GM12891 (cell line): Measurements from ENCODE around the gene PEAK1.
A peak's percentile ranks its signal among the peaks of the same experiment; 100 is the strongest.

Experiments
- DNase-seq: peaks from one replicate; pipeline ENCODE4 v3.0.0; 2011; ENCODE audit warnings: low spot score; ENCODE audit not compliant: insufficient read length
- FAIRE-seq: peaks from 2 replicates; lab custom pipeline; 2011; peaks lifted over from hg19 to GRCh38; lab: Jason Lieb, UNC
- PAX5 ChIP-seq: IDR thresholded peaks from 2 replicates; pipeline ENCODE4 v1.6.1; 2011; ENCODE audit warnings: low read length, moderate library complexity, mild to moderate bottlenecking; ENCODE audit not compliant: insufficient read depth, severe bottlenecking
- POLR2A ChIP-seq: IDR thresholded peaks from 2 replicates; pipeline ENCODE4 v1.6.1; 2011; ENCODE audit warnings: low read depth, low read length, control low read depth
- POLR2AphosphoS5 ChIP-seq: IDR thresholded peaks from 2 replicates; pipeline ENCODE4 v1.6.1; 2011; ENCODE audit warnings: low read depth, low read length, control low read depth
- POU2F2 ChIP-seq: IDR thresholded peaks from 2 replicates; pipeline ENCODE4 v1.6.1; 2011; ENCODE audit warnings: low read depth, mild to moderate bottlenecking, control low read depth, low read length, moderate library complexity
- SPI1 ChIP-seq: IDR thresholded peaks from 2 replicates; pipeline ENCODE4 v1.6.1; 2011; ENCODE audit warnings: low read depth, low read length, control low read depth
- TAF1 ChIP-seq: IDR thresholded peaks from 2 replicates; pipeline ENCODE4 v1.6.1; 2011; ENCODE audit warnings: low read depth, low read length, control low read depth

PEAK1 gene

DNA sequence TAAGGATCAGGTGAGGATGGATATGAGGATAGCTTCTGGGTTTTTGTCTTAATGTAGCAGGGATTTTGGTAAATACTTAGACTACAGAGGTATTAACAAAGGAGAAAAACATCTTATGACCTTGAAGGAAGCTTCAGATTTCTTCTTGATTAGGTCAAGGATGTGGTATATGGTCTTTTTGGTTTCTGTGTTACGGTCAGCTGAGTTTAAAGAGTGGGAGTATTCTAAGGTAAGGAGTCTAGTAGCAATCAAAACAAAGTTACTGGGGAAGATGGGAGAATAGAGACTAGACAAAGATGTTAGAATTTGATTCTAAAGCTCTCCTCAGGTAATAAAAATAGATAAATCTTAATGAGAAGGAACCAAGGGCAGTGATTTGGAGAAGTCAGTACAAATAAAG is 7.0 kb upstream of the PEAK1 start:
- TF ChIP-seq PAX5 (peak; percentile 60), POU2F2 (no peak)
- FAIRE-seq (peak; percentile 23), DNase-seq (no peak)

DNA sequence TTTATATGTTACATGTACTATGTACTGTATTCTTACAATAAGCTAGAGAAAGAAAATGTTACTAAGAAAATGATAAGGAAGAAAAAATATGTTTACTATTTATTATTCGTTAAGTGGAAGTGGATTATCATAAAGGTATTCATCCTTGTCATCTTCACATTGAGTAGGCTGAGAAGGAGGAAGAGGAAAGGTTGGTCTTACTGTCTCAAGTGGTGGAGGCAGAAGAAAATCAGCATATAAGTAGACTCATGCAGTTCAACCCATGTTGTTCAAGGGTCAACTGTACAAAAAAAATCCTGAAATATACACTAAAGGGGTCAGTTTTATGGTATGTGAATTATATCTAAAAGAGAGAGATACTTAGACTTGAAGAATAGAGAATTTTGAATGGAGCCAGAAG is 6.5 kb upstream of the PEAK1 start:
- FAIRE-seq (no peak), DNase-seq (no peak)
- no peak for TF ChIP-seq POLR2AphosphoS5
- no peak for TF ChIP-seq PAX5
- no peak for TF ChIP-seq SPI1
- no peak for TF ChIP-seq TAF1
- no peak for TF ChIP-seq POLR2A
- TF ChIP-seq POU2F2 = no peak

DNA sequence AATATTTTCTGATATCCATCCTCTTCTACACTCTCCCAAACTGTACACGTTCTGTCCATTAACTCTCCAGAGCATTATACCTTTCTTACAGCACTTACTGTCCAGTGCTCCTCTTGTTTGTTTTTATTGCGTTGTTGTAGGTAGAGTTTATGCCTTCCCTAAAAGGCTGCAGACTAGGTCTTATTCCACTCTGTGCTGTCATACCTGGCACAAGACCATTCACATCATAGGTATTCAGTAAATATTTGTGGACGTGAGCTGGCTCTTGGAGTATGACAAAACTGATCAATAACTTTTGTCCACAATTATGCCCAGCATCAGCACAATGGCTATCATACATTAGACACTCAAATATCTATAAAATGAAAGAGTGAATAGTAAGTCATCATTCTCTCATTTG is 5.2 kb upstream of the PEAK1 start:
- no peak for DNase-seq
- FAIRE-seq = no peak
- TF ChIP-seq PAX5 = no peak
- no peak for TF ChIP-seq TAF1
- no peak for TF ChIP-seq POLR2A
- no peak for TF ChIP-seq SPI1
- TF ChIP-seq POLR2AphosphoS5 = no peak

DNA sequence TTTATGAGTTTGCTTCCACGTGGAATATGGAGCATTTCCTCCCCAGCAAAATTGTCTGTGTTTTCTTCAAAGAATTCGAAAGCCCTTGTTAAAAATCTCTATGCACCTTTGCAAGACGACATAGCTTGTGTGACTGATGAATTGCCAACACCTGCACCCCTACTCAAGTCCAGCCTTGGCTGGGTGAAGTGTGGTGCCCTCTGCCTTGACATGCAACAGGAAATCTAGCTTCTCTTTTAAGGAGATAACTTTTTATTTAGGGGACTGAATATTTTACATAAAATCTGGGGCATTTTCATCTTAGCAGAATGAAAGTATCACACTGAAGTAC is 1.4 kb upstream of the PEAK1 start:
- no peak for TF ChIP-seq PAX5
- no peak for TF ChIP-seq SPI1
- no peak for TF ChIP-seq POLR2A
- TF ChIP-seq POLR2AphosphoS5 = no peak
- no peak for TF ChIP-seq POU2F2
- no peak for TF ChIP-seq TAF1
- DNase-seq (no peak), FAIRE-seq (peak; percentile 76)

DNA sequence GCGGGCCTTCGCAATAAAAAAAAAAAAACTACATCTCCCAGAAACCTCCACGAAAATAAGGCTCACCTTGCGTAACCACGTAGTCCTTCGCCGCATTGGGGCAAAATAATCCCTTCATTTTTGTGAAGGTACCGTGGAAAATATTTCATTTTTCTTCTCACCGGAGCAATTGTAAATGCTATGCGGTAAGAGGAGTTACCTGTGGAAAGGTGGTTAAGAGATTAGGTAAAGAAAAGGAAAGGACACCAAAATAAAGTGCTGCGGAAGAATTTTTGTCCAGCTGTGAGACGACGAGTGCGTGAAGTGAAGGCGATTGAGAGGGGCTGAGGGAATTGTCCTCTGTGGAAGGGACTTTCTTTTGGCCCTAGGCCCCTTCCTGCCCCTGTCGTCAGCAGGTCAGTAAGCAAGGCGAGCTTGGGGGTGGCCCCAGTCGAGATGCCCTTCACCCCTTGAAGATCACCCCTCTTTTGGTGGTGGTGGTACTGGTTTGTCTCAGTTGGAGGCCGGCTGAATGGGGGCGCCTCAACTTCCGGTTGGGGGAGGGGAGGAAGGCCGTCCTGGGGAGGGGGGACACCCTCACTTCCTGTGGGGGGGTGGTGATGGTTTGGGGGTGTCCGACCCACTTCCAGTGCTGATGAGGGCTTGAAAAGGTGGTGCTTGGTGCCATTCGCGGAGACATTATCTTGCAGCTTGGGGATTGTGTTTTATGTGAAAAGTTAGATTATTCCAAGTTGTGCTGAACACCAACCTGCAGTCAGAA is 886 bp upstream of the PEAK1 start, which contains the start of gene HMG20A:
TSS of gene HMG20A (plus strand) at position 279 of the 760 bp plus-strand sequence. CDS start 37,520 bp downstream, outside the sequence.
- FAIRE-seq (peak; percentile 9), DNase-seq (peak; percentile 30)
- TF ChIP-seq TAF1 (peak; percentile 81), SPI1 (no peak), POLR2A (peak; percentile 83), POLR2AphosphoS5 (peak; percentile 77), POU2F2 (no peak; the same call in 1 of the 2 replicates), PAX5 (no peak)

DNA sequence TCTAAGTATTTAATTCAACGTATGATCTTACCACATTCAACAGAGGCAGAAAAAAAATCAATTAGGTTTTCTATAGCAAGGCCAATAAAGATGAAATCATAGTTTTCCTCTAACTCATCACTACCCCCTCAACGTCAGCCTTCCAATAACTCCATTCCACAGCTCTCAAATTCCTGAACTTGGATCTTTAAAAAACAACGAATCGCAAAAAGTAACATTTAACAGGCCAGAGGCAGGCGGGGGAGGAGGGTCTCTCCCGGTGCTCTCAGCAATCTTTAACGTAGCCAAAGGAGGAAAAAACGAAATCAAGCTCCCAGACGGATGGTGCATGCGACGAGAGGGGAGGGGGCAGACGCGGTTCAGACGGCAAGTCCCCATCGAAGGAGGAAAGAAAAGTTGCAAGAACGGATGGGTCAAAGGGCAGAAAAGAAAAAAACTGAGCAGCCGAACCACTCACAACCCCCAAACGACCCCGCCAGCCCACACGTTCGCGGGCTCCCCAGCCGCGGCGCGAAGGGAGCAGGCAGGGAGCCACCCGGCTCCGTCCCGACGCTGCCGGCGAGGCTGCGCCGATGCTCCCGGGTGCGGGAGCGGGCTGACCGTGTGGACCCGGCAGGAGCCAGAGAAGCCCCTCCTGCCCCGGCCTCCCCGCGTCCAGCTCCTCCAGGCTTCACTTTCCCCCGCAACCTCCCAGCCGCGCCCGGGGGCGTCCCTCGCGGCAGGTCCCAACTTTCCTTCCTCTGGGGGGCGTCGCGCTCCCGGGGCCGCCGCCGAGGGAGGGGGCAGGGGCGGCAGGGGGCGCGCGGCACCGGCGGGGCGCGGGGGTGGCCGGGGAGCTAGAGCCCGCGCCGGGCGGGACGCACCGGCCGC is 703 bp downstream of the PEAK1 start:
- FAIRE-seq (peak; percentile 70), DNase-seq (peak; percentile 28)
- TF ChIP-seq SPI1 (no peak), POLR2A (no peak), TAF1 (no peak), POLR2AphosphoS5 (no peak), POU2F2 (no peak), PAX5 (no peak)

DNA sequence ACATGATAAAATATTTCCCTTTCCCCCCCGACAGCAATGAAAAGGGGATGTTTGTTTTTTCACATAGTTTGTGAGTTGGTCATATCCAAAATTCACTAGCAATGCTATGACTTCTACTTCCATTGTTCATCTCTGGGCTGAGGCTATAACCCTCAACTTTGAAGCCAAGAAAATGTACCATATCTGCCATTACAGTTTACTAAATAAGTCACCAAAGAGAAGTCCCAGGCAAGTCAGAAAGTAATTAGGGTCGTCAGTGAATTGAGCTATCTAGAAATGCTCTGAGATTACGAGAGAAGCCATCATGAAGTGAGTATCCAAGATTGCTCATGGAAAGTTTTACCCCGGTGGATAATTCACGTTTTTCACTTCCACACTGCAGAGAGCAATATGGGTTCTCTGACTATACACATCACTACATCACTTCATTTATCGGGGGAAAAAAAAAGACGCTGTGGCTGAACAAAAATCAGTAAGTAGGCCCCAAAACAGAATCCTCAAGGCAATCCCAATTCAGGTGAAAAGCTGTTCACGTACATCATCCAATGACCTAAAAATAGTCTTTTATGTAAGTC is 1.4 kb downstream of the PEAK1 start:
- no peak for TF ChIP-seq TAF1
- no peak for TF ChIP-seq PAX5
- TF ChIP-seq POLR2AphosphoS5 = no peak
- FAIRE-seq (no peak), DNase-seq (no peak)

DNA sequence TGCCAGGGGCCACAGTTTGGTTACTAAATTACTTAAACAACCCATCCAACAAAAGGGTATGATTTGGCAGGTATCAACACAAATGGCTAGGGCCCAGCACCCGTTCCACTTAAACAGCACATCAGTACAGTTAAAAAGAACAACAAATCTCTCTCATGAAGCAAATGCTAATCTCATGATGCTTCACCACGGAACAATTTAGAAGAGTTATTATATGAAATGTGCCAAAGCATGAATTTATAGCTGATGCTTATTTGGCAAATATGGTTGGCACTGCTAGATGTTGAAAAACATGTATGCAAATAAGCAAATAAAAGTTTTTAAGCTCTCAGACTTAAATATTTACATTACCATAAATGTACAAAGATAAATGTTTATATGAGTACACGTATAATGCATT is 2.3 kb downstream of the PEAK1 start:
- FAIRE-seq (no peak), DNase-seq (no peak)
- TF ChIP-seq POU2F2 = no peak
- TF ChIP-seq POLR2A = no peak
- no peak for TF ChIP-seq PAX5
- no peak for TF ChIP-seq POLR2AphosphoS5
- TF ChIP-seq TAF1 = no peak
- TF ChIP-seq SPI1 = no peak

DNA sequence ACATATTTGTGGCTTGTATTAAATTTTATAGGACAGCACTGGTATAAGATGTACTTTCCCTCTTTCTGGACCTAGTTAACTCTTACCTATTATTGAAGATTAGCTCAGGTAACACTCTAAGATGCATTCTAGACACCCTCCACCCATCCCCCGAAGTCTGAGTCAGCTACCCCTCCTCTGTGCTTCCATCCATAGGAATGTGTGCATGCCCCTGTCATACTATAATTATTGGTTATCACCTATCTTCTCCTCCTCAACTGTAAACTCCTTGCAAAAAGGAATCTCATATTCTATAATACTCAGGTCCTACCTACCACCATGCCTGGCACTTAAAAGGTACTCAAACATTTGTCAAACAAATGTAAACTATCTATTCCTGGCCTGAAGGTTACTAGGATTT is 3.0 kb downstream of the PEAK1 start:
- TF ChIP-seq POLR2A (no peak), POU2F2 (no peak), SPI1 (no peak), PAX5 (no peak), POLR2AphosphoS5 (no peak), TAF1 (no peak)
- no peak for DNase-seq
- FAIRE-seq = no peak
